22Rv1 (cell line): Measurements from ENCODE around the gene SRRM3.

Experiments
- ZFX ChIP-seq: fragments of 450-650 bp; IDR thresholded peaks from 2 replicates; pipeline ENCODE4 v1.6.1; 2017; ENCODE audit warnings: antibody characterized with exemption, borderline replicate concordance
- TF ChIP-seq, protein P1 (sequence below): fragments of 450-650 bp; IDR thresholded peaks from 2 replicates; pipeline ENCODE4 v1.5.1; 2017; ENCODE audit warnings: mild to moderate bottlenecking

DNA sequence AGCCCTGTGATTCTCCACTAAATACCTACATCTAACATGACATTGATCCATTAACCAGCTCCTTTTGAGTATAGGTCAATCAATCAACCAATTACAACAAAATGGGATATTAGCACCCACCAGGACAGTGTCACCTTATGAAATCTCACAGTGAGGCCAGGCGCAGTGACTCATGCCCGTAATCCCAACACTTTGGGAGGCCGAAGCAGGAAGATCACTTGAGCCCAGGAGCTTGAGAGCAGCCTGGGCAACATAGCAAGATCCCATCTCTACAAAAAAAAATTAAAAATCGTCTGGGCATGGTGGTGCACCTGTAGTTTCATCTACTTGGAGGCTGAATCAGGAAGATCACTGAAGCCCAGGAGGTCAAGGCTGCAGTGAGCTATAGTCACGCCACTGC lies 28.5 kb downstream of the SRRM3 start:
- TF ChIP-seq, protein P1, sequence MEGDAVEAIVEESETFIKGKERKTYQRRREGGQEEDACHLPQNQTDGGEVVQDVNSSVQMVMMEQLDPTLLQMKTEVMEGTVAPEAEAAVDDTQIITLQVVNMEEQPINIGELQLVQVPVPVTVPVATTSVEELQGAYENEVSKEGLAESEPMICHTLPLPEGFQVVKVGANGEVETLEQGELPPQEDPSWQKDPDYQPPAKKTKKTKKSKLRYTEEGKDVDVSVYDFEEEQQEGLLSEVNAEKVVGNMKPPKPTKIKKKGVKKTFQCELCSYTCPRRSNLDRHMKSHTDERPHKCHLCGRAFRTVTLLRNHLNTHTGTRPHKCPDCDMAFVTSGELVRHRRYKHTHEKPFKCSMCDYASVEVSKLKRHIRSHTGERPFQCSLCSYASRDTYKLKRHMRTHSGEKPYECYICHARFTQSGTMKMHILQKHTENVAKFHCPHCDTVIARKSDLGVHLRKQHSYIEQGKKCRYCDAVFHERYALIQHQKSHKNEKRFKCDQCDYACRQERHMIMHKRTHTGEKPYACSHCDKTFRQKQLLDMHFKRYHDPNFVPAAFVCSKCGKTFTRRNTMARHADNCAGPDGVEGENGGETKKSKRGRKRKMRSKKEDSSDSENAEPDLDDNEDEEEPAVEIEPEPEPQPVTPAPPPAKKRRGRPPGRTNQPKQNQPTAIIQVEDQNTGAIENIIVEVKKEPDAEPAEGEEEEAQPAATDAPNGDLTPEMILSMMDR, result no peak
- TF ChIP-seq ZFX, result no peak
